ENCODE results near the gene U2AF1L4.
A peak's percentile ranks its signal among the peaks of the same experiment; 100 is the strongest.

The U2AF1L4 gene

DNA sequence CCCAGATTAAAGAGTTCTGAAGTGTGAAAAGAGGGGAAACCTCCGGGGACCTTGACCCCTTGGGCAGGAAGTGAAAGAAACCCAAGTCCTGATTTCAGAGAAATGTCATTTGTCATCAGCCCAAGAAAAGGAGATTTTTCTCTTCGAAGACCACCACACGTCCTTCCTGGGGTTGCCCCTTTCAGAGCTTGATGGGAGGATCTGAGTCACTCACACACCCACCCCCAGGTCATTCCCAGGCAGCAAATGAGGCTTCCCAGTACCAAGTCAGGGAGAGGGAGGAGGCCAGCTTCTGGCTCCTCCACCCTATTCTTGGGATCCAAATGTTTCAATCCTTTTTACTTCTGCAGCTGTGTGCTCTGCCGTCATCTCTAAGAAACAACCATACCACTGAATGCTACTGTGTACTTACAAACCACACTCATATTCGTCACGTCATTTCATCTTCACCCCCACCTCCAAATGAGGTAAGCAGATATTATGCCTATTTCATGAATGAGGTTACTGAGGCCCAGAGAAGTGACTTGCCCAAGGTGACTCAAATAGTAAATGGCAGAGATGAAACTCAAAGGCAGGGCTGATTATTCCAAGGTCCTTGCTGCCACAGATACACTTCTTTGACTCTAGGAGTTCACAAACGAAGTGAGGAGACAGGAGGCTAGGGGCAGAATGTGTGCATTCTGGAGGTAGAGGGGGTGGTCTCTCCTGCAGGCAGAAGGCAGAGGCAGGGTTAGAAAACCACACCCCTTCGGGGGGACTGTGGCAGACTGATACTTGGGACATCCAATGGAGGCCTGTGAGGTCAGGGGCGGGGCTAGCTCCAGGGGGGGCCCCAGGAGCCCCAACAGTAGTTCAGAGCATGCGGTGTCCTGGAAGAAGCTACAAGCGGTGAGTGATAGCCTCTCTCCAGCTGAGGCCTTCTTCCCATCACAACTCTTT is 32.4 kb downstream of the U2AF1L4 start:
- no peak for DNase-seq (ENCODE audit: low spot score)

DNA sequence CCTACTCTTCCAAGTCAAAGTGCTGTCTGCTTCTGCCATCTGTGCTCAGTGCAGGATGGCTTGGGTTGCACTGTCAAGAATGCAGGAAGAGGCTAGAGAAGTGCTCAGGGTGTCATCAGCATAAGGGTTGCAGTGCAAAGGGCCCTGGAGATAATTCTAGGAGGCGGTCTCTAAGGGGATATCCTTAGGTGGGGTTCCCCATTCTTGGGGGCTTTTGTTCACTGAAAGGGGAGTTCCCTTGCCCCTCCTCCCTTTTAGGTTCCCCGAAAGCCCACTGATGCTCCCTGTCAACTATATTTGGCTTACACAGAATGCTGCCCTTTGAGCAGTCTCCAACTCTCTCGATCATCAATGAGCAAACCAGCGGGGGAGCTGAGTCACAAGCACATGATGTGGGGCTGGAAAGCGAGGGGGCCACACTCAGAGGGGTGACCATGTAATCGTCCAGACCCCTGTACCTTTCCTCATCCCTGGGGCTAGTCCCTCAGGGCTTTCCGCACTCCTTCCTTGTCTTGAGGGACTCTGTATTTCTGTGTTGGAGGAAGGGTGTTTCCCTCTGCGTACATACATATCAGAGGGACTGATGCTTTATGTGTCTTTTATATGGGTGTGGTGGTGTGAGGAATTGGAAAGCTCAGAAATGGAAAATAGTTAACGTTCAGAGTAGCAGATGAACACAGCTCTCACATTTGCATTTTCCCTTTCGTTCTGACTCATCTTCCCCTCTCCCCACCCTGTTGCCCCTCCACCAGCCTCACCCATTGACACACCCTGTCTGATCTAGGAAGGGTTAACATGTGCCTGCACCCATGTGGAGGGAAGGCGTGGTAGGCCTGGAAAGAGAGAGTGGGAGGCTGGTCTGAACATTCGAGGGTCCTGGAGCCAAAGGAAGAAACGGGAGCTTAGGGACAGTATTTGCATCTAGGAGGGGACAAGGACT is 34.2 kb downstream of the U2AF1L4 start:
- DNase-seq (ENCODE audit: low spot score) = no peak

GRCh38 chr19:35708391-35708790 is 36.8 kb downstream of the U2AF1L4 start:
- no peak for DNase-seq (ENCODE audit: low spot score)

GRCh38 chr19:35704218-35704617 is 41.0 kb downstream of the U2AF1L4 start, which contains the start of gene ZBTB32:
Gene ZBTB32, plus strand, starts transcription at chr19:35704558. Its CDS starts 10,069 bp downstream, at chr19:35714627.
- peak; percentile 75 for DNase-seq (ENCODE audit: low spot score)

DNA sequence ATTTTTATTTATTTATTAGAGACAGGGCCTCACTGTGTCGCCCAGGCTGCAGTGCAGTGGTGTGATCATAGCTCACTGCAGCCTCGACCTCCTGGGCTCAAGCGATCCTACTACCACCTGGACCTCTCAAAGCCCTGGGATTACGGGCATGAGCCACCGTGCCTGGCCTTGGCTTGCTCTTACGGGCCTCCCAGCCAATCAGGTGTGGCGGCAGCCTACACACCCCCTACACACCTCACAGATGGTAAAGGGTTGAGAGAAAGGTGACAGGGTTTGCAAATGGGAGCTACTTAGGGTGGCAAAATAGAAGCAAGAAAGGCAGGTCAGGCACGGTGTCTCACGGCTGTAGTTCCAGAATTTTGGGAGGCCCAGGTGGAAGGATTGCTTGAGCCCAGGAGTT is 41.9 kb downstream of the U2AF1L4 start:
- no peak for DNase-seq (ENCODE audit: low spot score)

DNA sequence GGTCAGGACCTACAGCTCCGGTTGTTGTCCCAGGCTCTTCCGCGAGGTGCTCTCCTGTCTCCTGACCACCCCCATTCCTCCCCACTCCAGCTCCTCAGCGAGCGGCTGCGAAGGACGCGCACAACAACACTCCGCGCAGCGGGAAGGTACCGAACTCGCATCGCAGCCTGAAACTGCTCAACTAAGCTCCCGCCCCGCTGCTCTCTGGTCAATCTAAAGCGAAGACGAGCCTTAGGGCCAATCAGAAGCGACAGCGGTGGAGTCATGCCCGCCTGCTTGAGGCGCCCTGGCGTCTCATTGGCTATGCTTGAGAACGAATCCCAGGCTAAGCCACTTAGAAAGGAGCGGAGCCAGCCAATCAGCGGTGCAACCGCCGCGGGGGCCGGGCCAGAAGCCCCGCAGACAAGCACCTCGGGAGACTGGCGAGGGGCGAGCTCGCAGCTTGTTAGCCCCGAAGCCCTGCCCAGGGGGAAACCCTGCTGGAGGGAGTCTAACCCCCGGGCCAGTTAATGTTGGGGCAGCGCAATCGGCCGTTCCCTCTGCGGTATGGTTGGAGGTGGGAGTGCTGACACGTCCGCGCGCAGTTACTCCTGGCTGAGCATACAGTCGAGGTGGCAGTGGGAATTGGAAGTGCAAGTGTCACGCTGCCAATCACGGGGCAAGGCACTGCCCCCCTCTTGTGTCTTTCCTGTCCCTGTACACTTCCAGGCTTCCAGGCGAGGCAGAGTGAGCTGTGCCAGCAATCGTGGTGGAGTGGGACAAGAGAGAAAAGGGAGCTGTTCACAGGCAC is 42.8 kb downstream of the U2AF1L4 start:
- DNase-seq (ENCODE audit: low spot score) = peak; percentile 96

- no peak for DNase-seq (ENCODE audit: low spot score)
These were observed 48.4 kb downstream of the U2AF1L4 start for GRCh38 chr19:35696835-35697234.

GRCh38 chr19:35695895-35696422 is 49.3 kb downstream of the U2AF1L4 start:
- no peak for DNase-seq (ENCODE audit: low spot score)

GRCh38 chr19:35693835-35694599 is 51.2 kb downstream of the U2AF1L4 start:
- DNase-seq (ENCODE audit: low spot score) = peak; percentile 92

- no peak for DNase-seq (ENCODE audit: low spot score)
These were observed 51.8 kb downstream of the U2AF1L4 start for GRCh38 chr19:35693422-35693821.
